ENCODE results near the gene LAMTOR3.

LAMTOR3 gene

GRCh38 chr4:99894161-99894997 lies at the start of gene LAMTOR3:
LAMTOR3 (minus strand) TSS chr4:99894427; CDS start chr4:99893963, 464 bp downstream.
- peak; percentile 94 for DNase-seq (ENCODE audit: low spot score)

GRCh38 chr4:99938243-99938753 lies 44.1 kb upstream of the LAMTOR3 start:
- no peak for DNase-seq (ENCODE audit: low spot score)

- DNase-seq (ENCODE audit: low spot score), result no peak
Measured at GRCh38 chr4:99934891-99935290, 40.7 kb upstream of the LAMTOR3 start.

- DNase-seq (ENCODE audit: low spot score), result no peak
Measured at GRCh38 chr4:99927566-99927965, 33.3 kb upstream of the LAMTOR3 start.

- DNase-seq (ENCODE audit: low spot score), result no peak
Measured at GRCh38 chr4:99921174-99921573, 26.9 kb upstream of the LAMTOR3 start.

- no peak for DNase-seq (ENCODE audit: low spot score)
Measured at GRCh38 chr4:99918656-99919055, 24.4 kb upstream of the LAMTOR3 start.

GRCh38 chr4:99917575-99917974 lies 23.3 kb upstream of the LAMTOR3 start:
- no peak for DNase-seq (ENCODE audit: low spot score)

- DNase-seq (ENCODE audit: low spot score), result no peak
Measured at GRCh38 chr4:99915449-99915848, 21.2 kb upstream of the LAMTOR3 start.

- no peak for DNase-seq (ENCODE audit: low spot score)
Measured at GRCh38 chr4:99894998-99895397, 771 bp upstream of the LAMTOR3 start.

GRCh38 chr4:99893839-99894160 lies 427 bp downstream of the LAMTOR3 start:
- DNase-seq (ENCODE audit: low spot score), result no peak

GRCh38 chr4:99893029-99893428 lies 1.2 kb downstream of the LAMTOR3 start:
- DNase-seq (ENCODE audit: low spot score), result no peak

- DNase-seq (ENCODE audit: low spot score), result no peak
Measured at GRCh38 chr4:99891351-99891750, 2.9 kb downstream of the LAMTOR3 start.

- no peak for DNase-seq (ENCODE audit: low spot score)
Measured at GRCh38 chr4:99887837-99888236, 6.4 kb downstream of the LAMTOR3 start.

- no peak for DNase-seq (ENCODE audit: low spot score)
Measured at GRCh38 chr4:99886146-99886545, 8.1 kb downstream of the LAMTOR3 start.

GRCh38 chr4:99885687-99886086 lies 8.5 kb downstream of the LAMTOR3 start:
- DNase-seq (ENCODE audit: low spot score), result no peak

- no peak for DNase-seq (ENCODE audit: low spot score)
Measured at GRCh38 chr4:99885063-99885664, 9.1 kb downstream of the LAMTOR3 start.

- no peak for DNase-seq (ENCODE audit: low spot score)
Measured at GRCh38 chr4:99879458-99879857, 14.8 kb downstream of the LAMTOR3 start.

- no peak for DNase-seq (ENCODE audit: low spot score)
Measured at GRCh38 chr4:99878604-99879003, 15.6 kb downstream of the LAMTOR3 start.

- DNase-seq (ENCODE audit: low spot score), result no peak
Measured at GRCh38 chr4:99876946-99877345, 17.3 kb downstream of the LAMTOR3 start.

GRCh38 chr4:99875071-99875470 lies 19.2 kb downstream of the LAMTOR3 start:
- no peak for DNase-seq (ENCODE audit: low spot score)

GRCh38 chr4:99872570-99872969 lies 21.7 kb downstream of the LAMTOR3 start:
- no peak for DNase-seq (ENCODE audit: low spot score)

GRCh38 chr4:99868126-99868596 lies 26.1 kb downstream of the LAMTOR3 start:
- no peak for DNase-seq (ENCODE audit: low spot score)

GRCh38 chr4:99863804-99864203 lies 30.4 kb downstream of the LAMTOR3 start:
- no peak for DNase-seq (ENCODE audit: low spot score)

All from putamen (tissue), 1 donor.